ENCODE data around the gene SMCO4.
"Not testable (repeated sequence)": the region's sequence is repeated elsewhere in the genome, so short reads cannot be mapped to it uniquely, and the experiment has no call there.

The SMCO4 gene

DNA sequence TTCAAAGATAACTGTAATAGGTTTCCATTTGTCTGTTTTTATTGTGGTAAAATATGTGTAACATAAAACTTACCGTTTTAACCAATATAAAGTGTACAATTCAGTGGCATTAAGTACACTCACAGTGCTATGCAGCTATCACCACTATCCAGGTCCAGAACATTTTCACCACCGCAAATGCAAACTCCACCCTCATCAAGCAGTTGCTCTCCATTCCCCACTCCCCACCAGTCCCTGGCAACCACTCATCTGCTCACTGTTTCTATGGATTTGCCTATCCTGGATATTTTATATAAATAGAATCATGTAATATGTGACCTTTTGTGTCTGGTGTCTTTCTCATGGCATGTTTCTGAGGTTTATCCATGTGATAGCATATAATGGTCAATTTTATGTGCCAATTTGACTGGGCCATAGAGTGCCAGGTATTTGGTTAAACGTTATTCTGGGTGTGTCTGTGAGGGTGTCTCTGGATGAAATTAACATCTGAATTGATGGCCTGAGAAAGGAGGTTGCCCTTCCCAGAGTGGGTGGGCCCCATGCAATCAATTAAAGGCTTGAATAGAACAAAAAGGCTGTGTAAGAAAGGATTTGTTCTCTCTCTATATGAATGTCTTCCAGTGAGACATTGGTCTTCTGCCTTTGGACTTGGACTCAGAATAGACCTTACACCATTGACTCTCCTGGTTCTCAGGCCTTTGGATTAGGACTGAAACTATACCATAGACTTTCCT lies 17.2 kb upstream of the SMCO4 start:
- no peak for DNase-seq (ENCODE audit: low read depth in 2 of 2)

DNA sequence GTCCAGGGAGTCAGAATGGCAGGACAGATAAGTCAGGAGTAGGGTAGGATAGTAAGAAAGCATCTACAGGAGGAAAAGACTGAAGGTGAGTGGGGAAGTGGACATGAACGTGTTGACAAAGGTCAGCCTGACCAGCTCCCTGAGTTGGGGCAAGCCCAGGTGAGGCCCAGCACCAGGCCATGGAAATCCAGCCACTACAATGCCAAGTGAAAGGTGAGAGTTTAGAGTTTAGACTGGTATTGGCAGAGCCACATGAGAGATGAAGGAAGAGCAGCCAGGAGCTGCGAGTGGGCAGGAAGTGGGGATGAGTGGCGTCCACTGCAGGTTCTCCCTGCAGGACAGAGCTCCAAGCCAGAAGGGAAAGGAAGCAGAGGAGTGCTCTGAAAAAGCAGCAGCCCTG lies 16.5 kb upstream of the SMCO4 start:
- no peak for DNase-seq (ENCODE audit: low read depth in 2 of 2)

DNA sequence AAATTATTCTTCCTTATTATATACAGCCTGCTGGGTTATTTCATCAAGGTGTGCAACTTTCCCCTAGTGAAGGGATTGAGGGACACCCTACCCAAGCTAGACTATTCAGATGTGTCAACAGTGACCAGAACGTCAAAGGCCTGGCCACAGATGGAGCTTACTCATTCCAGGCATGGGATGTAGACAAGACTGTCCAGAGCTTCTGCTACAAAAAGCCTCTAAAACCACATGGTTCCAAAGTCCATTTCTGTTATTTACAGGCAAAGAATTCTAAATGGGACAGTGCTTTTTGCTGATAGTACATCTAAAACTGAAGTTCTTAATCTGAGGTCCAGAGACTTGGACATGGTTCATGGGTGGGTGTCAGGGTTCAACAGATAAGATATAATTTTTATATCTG lies 9.7 kb upstream of the SMCO4 start:
- no peak for DNase-seq (ENCODE audit: low read depth in 2 of 2)

DNA sequence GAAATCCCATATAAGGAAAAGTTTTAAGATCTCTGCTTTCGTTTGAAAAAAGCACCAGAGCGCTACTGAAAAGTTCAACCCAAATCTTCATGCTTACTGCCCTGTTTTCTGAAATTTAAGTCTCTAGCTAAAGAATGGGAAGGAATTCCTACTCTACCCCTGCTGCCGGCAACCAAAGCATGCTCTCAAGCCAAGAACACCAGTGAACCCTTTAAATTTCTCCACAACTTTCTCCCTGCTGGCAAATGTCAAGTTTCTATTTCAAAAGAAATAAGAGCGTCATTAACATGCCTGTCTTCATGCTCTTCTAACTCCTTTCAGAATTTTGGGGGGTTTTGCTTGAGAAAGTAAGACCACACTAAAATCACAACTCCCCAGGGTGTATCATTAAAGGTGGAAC lies 6.8 kb upstream of the SMCO4 start:
- DNase-seq (ENCODE audit: low read depth in 2 of 2): no peak

DNA sequence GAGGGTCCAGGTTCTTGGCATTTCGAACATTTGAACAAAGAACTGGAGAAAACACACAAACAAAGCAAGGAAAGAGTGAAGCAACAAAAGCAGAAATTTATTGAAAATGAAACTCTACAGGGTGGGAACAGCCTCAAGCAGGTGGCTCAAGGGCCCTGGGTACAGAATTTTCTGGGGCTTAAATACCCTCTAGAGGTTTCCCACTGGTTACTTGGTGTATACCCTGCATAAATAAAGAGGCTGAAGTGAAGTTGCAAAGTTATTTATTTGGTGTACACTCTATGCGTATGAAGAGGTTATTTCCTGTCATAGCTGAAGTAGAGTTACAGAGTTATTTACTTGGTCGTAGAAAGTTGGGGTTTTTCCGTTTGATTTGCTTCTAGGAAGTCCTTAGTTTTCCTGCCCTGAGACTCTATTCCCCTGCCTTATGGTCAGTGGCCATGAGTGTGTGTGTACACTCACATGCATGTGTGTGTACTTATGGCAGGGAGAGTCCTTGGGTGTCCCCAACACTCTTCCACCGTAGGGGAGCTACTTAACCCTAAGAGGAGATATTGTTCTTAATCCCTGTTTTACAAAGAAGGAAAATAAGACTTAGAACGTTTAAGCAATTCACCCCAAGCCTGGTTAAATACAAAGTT lies 5.6 kb upstream of the SMCO4 start:
- no peak for DNase-seq (ENCODE audit: low read depth in 2 of 2)

DNA sequence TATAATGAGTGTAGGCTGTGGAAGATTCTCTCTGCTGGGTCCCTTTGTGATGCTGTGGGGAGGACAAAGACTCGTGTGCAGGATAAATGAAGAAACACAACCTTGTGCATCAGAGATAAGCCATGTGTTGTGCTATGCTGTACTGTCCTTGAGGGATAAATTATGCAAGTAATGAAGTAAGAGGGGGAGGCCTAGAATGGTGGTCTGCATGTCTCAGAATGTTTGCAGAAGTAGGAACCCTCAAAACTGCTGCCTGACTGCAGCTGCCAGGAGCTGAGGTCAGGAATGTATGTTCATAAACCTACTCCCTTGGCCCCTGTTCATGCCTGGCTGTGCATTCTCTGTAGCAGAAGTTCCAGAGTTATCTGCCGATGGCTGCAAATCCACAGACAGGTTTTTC lies 4.6 kb upstream of the SMCO4 start:
- DNase-seq (ENCODE audit: low read depth in 2 of 2): no peak

DNA sequence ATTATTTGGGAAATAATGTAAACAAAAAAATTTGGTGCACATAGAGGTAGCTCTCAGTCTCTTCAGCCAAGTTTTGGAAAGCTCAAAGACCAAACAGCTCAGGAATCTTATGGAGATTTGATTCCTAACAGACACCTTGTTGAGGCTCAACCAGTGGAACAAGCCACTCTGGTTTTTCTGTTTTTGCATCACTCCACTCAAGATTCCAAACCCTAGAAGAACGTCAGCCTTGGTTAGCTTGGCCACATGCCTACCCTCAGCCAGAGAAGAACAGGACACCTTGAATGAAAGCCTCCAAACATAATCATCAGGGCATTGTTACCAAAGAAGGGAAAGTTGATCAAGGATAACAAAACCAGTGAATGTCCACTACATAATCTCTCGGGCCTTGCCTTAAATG lies 3.8 kb upstream of the SMCO4 start:
- DNase-seq (ENCODE audit: low read depth in 2 of 2): no peak

DNA sequence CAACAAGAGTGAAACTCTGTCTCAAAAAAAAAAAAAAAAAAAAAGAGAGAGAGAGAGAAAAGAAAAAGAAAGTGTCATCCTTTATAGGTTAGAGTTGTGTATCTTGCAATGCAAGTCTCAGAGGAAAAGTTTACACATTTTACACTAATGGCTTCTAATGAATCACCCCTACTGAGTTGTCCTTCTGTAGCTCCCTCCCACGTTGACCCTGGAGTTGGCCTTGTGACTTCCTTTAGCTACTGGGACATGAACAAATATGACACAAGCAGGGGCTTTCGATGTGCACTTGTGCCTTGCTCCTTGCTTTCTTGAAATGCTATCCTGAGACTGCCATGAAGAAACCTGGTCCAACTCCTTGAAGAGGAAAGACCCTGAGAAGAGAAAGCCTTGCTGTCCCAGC lies 2.4 kb upstream of the SMCO4 start:
- DNase-seq (ENCODE audit: low read depth in 2 of 2): no peak

DNA sequence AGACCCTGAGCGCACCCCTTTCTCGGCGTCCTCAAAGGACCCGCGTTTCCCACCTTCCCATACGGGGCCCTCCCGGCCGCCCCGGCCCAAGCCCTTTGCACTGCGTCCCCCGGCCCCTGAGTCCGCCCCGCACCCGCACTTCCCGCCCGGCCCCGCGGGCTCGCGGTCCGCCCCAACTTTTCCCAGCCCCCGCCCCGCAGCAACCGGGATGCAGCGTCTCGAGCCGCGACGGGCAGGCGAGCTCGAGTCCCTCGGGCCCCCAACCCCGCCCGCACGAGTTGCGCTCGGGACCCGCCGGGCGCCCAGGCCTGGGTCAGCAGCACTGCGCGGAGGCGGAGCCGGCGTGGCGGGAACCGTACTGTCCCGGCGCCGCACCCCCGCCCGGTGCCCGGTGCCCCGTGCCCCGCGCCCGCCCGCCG lies 371 bp downstream of the SMCO4 start:
- DNase-seq (ENCODE audit: low read depth in 2 of 2): no peak

DNA sequence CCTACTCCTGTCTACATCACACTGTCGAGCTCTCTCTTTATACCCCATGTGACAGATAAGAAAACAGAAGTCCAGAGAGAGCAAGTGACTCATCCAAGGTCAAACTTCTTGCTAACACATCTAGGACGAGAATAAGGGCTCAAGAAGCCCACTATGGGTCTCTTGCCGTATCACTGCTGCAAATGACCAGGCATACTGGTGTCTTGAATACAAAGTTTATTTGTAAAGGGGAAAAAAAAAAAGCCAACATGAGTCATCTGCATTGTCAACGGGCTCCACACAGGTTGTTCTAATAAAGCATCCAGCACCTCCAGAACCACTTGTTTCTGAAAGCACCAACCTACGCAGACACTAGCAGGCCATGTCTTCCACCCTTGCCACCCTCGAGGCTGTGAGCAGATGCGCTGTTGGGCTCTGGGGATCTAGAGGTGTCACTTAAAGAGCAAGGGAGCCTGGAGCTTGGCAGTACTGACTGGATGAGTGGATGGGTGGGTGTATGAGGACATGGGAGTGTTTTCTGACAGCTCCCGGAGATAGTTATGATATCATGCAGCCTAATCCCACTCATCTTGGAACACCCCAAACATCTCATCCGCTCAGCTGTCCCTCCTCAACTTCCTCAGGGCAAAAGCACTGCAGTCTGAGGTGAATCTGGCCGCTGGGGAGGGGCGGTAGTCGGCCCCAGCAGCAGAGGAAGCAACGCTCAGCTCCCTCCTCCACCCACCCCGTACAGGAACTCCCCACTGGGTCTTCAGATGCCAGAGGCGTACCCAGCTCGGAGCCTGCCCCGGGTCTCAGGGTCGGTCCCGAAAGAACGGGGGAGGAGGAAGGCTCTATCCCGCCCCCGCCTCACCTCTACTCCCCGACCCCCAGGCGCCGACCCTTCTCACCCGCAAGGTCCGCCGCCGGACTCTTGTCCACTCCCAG lies 1.0 kb downstream of the SMCO4 start:
- peak in 1 of 2 experiments; percentile 24 for DNase-seq (ENCODE audit: low read depth in 2 of 2)

DNA sequence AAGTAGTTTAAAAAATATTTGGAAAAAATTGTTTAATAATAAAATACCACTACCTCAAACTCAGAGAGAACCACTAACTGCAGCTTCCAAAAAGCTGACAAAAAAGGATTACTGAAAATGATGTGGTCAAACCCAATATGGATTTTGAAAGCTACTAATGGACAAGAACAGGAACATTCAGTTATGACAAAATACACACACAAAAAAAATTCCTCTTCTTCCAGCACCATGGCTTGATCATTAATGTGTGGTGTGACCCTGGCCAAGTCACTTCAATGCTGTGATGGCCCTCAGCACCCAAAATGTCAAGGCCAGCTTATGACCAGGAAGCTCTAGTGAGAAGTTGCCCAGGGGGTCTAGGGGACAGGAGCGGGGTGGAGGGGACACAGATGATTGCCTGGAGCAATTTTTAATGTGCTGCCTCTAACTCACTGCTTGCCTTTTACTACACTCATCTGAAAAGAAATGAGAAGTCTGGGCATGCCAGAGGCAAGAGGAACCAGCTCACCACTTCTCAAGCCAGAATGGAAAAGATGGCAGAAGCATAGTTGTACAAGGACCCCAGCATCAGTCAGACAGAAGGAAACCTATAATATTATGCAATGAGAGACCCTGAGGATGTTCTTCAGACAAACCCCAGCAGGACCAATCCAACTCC lies 2.2 kb downstream of the SMCO4 start:
- no peak for DNase-seq (ENCODE audit: low read depth in 2 of 2)

DNA sequence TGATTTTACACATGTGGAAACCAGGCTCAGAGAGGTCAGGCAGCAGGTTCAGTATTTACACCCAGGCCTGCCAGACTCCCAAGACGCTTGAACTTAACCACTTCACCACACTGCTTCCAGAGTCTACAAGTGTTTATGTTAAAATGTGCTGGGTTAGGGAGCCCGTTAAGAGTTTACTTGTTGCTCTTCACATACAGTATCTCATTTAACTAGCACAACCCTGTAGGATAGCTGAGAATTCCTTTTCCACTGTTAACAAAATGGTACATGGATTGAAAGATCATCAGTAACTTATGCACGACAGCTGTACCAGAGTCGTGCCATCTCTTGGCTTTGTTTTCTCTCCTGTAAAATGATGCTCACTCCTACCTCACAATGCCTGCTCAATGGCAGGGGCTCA lies 2.9 kb downstream of the SMCO4 start:
- DNase-seq (ENCODE audit: low read depth in 2 of 2): no peak

DNA sequence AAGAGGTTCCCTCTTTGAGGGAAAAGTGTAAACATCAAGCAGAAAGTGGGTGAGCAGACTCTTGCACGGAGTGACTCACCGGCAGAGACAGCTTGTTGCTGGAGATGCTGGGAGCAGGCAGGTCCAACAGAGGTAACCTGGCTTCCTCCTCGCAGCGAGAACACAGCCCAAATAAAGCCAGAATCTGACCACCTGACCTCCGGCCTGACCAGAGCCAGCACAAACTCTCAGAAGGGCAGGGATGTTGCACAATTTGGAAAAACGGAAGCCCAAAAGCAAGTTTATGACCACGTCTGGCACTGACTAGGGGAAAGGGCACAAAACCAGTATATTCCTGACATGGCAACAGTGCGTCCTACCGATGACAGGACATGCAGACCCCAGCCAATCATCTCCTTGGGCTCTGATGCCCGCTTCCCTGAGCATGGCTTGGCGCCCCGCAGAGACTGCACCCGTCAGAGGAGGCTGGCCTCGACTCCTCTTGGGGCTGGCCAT lies 5.4 kb downstream of the SMCO4 start:
- DNase-seq (ENCODE audit: low read depth in 2 of 2): no peak

DNA sequence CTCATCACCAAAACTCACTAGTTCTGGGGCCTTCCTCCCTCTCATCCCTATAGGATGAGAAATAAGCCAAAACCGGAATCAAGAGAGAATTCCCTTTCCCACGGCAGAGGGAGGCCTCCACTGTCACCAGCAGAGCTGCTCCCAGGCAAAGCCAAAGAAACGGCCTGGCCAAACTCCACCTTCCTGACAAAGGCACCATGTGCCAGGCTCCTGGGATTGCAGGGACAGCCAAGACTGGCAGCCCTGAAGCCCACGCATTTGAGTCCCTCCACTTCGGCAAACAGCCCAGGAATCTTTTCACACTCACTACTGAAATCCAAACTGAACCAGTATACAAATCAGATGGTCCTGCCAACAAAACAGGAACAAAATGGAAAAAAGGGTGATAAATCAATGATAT lies 6.1 kb downstream of the SMCO4 start:
- DNase-seq (ENCODE audit: low read depth in 2 of 2): no peak

DNA sequence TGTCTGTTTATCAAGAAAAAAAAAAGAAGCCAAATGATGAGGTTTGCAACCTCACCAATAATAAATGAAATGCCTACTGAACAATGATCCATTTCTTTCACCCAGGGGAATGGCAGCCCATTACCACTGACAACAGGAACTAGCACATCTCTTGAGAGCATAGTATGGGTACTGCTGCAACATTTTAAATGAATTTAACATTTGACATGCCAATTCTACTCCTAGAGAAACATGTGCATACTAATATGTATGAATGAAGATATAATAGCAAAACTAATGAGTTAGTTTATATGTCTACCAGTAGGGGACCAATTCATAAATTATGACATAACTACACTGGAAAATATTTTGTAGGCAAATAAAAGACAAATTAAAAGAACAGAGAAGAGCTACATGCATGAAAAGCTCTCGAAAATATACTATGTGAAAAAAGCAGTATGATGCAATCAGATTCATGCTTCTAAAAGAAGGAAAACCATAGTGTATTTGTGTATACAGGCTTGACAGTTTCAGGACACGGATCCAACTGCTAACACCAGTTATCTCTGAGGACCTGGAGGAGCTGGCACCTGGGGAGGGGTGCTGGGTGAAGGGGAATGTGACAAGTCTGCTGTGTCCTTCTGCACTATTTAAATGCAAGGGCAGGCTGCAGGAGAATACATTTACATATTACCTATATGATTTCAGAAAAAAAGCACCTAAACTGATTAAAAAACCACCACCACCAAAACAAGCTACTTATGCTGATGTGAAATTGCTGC lies 6.9 kb downstream of the SMCO4 start:
- DNase-seq (ENCODE audit: low read depth in 2 of 2): no peak

DNA sequence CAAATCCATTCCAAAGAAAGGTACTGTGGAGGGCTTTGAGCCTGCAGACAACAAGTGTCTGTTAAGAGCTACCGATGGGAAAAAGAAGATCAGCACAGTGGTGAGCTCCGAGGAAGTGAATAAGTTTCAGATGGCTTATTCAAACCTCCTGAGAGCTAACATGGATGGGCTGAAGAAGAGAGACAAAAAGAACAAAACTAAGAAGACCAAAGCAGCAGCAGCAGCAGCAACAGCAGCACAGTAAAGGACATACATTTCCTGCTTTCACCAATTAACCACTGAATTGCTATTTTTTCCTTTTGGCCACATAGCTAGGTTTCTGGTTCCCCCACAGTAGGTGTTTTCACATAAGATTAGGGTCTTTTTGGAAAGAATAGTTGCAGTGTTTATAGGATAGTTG lies 7.6 kb downstream of the SMCO4 start:
- not testable (repeated sequence) for DNase-seq (ENCODE audit: low read depth in 2 of 2)

DNA sequence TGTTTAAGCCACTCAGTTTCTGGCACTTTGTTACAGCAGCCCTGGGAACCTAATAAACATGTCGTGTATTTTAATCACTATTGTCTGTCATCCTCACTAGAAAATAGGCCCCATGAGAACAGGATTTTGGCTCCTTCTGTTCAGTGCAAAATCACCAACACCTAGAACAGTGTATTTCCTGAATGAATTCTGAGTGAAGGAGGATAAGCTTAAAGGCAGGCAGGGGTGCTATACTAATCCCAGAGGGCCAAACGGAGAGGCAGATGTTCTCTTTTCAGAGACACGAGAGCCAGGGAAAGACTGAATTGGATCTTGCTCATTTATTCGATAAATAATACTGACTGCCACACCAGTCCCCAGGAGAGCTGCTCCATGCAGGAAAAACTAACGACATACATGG lies 10.4 kb downstream of the SMCO4 start:
- no peak for DNase-seq (ENCODE audit: low read depth in 2 of 2)

DNA sequence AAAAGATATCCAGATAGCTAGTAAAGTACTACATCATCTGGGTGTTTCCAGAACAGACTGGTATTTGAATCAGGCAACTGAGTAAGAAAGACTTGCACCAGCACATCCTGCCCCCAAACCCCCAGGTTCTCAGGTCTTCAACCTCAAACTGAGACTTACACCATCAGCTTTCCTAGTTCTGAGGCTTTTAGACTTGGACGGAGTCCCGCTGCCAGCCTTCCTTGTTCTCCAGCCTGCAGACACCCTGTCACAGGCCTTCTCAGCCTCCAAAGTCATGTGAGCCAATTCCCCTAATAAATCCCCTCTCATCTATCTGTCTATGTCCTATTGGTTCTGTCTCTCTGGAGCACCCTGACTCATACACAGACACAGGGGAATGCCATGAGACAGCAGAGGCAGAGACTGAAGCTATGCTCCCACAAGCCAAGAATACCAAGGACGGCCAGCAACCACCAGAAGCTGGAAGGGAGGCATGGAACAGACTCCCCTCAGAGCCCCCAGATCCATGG lies 10.9 kb downstream of the SMCO4 start:
- no peak for DNase-seq (ENCODE audit: low read depth in 2 of 2)

DNA sequence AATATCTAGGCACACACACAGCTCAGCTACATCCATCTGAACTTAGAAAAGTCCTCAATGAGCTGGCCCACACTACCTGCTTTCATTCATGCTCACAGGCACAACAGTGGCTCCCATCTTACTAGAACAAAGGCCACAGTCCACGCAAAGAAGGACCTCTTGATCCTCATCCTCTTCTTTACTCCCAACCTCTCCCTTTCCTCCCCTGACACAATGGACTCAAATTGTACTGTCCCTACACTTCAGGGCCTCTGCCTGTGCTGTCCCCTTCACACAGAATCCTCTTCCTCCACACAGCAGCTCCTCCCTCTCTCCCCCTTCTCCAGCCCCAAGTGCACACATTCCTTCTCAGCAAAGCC lies 12.7 kb downstream of the SMCO4 start:
- no peak for DNase-seq (ENCODE audit: low read depth in 2 of 2)

DNA sequence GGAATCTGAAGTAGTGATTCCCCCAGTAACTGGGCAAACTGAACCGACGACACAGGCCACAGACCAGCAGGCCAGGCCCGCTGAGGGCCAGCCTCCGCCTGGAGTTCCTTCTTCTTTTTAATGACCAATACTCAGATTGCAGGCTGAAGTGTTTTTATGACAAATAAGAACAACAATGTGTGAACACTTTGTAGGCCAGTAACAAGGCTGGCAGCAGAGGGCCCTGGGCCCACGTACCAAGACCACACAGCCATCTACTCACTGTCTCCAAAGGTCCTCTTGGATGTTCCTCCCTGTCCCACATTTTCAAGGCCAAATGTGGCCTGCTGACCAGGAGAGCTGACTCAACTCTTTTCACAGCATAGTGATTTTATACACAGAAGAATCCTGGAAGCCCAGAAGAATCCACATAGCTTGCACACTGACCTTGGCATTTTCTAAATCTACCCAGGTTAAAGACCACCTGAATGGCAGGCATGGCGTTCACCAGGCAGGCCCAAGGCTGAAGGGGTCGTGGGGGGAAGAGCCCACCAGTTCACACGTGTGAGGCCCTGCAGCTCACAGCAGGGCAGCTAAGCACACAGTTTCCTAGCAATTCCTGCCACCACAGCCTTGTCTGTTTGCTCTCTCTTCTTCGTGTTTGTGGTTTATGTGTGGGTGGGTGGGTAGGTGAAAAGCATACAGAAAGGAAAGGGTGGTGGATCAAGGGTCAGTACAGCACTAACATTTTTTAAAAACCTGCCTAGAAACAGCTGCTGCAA lies 13.3 kb downstream of the SMCO4 start:
- DNase-seq (ENCODE audit: low read depth in 2 of 2): no peak

Data from stimulated activated CD4-positive, alpha-beta T cell treated with anti-CD3 and anti-CD28 coated beads, Interleukin-12 subunit alpha, Interleukin-12 subunit beta, amount 100 ng/mL, for 24 hours (primary cell).